Neutrophil (primary cell): ENCODE results near the gene BCORL1.

Source experiments
- H3K27ac ChIP-seq: fragments of 200-600 bp; sonication (generic); 2 replicates; pipeline ENCODE4 v1.5.1; 2016; ENCODE audit warnings: mild to moderate bottlenecking, moderate library complexity
- H3K27me3 ChIP-seq: fragments of 200-600 bp; sonication (generic); 2 replicates; pipeline ENCODE4 v1.6.0; 2016; ENCODE audit warnings: mild to moderate bottlenecking
- H3K36me3 ChIP-seq: fragments of 200-600 bp; sonication (generic); 2 replicates; pipeline ENCODE4 v1.5.1; 2017
- H3K4me1 ChIP-seq, 2 experiments: fragments of 200-600 bp in 1 of 2; sonication (generic) in 1 of 2; 1 replicate in 1 of 2; 2 replicates in 1 of 2; pipeline versions ENCODE4 v1.5.1 to v1.6.1; 2013 to 2016; ENCODE audit warnings: low read depth in 1 of 2, low read length in 1 of 2, mild to moderate bottlenecking in 1 of 2, moderate library complexity in 1 of 2; ENCODE audit not compliant: control insufficient read depth in 1 of 2, insufficient read depth in 1 of 2
- H3K4me3 ChIP-seq, 2 experiments: fragments of 200-600 bp in 1 of 2; sonication (generic) in 1 of 2; 1 replicate in 1 of 2; 2 replicates in 1 of 2; pipeline ENCODE4 v1.5.1; 2013 to 2016; ENCODE audit warnings: low read depth in 1 of 2, low read length in 1 of 2, mild to moderate bottlenecking in 1 of 2, moderate library complexity in 1 of 2
- H3K9me3 ChIP-seq: fragments of 200-600 bp; sonication (generic); 2 replicates; pipeline ENCODE4 v1.5.1; 2016
- CTCF ChIP-seq: fragments of 200-600 bp; sonication (generic); IDR thresholded peaks from 2 replicates; pipeline ENCODE4 v1.5.1; 2016; ENCODE audit warnings: antibody characterized with exemption

Gene BCORL1

DNA sequence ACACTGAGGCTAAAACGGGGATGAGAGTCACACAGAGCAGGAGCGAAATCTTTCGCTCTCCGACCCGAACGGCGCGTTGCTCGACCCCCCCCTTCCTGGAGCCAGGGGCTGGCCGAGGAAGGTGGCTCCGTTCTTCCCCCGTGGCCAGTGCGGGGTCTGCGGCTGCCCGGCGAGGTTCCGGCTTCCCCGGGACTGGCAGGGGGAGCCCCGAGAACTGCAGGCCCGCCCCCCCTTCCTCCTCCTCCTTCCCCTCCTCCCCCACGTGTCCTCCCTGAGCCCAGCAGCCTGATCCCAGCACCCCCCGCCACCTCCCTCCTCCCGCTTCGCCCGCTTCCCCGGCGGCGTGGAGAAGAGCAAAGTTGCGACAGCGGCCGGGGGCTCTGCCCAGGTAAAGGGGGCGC, 2.4 kb upstream of the BCORL1 start:
- no peak for TF ChIP-seq CTCF
- peaks cover 10% of the 10 kb centered on the region for H3K27me3 ChIP-seq
- H3K4me1 ChIP-seq: peaks cover 18 to 28% of the 10 kb centered on the region in 2 experiments
- no peaks in the 10 kb centered on the region for H3K36me3 ChIP-seq
- no peaks in the 10 kb centered on the region for H3K9me3 ChIP-seq
- H3K4me3 ChIP-seq: no peak overlapping the region
- H3K27ac ChIP-seq: peak overlapping the region; percentile 27

DNA sequence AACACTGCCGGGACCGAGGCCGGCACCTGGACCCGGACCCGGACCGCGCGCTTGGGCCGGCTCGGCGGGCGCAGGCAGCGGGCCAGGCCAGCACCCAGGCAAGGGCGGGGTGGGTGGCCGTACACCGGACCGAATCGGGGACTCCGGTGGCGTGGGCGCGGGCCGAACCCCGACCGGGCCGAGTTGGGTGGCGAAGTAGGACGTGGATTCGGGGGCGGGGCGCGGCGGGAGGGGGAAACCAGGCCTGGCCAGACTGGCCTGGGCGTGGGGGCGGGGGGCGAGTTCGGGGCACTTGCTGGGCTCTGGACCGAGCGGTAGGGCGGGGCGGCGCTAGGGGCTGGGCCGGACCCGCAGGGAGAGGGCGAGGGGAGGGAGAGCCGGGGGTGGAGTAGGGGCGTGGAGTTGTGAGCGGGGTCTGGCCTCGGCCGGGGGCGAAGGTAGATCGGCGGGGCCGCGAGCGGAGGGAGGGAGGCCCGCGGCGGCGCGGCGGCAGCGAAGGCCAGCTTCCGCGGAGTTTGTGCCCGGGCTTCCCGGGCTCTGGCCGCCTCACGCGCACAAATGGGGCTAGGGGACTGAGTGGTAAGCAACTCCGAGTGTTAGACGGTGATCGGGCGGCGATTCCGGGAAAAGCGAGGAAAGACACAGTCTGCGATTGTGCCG, 1.8 kb upstream of the BCORL1 start:
- peak overlapping the region in 1 of 2 experiments; percentile 34 for H3K4me3 ChIP-seq
- H3K27ac ChIP-seq: no peak overlapping the region
- H3K4me1 ChIP-seq: peaks cover 23 to 35% of the 10 kb centered on the region in 2 experiments
- H3K9me3 ChIP-seq: no peaks in the 10 kb centered on the region
- H3K36me3 ChIP-seq: no peaks in the 10 kb centered on the region
- H3K27me3 ChIP-seq: peaks cover 10% of the 10 kb centered on the region
- no peak for TF ChIP-seq CTCF

GRCh38 chrX:129981200-129981553, 1.3 kb upstream of the BCORL1 start:
- Histone ChIP-seq H3K27ac (no peak overlapping the region), H3K36me3 (no peaks in the 10 kb centered on the region), H3K4me3 (no peak overlapping the region), H3K9me3 (no peaks in the 10 kb centered on the region), H3K27me3 (peaks cover 10% of the 10 kb centered on the region), H3K4me1 (peaks cover 23 to 38% of the 10 kb centered on the region in 2 experiments)
- TF ChIP-seq CTCF: no peak

DNA sequence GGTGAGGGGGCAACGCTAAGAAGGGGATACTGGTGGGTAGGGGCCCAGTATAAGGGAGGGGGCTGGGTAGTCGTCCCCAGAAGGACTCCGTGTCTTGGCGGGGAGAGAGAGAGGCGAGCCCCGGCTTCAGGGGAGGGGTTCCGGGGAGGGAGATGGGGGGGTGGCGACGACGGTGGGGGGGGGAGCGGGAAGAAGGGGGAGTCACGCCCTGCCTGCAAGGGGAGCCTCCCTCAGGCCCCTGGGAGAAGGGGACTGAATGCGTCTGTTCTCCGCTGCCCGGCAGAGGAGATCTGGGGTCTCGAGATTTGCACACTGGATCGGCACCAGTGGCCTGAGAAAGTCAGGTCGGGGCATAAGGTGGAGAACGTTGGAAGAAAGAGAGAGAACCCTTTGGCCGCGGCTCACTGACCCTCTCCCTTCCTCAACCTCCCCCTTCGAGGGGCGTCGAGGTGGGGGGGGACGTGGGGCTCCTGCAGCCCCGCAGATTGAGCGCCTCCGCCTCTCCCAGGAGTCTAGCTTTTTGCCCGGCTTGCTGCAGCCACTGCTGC, 609 bp upstream of the BCORL1 start:
- Histone ChIP-seq H3K4me3 (no peak overlapping the region), H3K9me3 (no peaks in the 10 kb centered on the region), H3K27me3 (peaks cover 10% of the 10 kb centered on the region), H3K36me3 (no peaks in the 10 kb centered on the region), H3K4me1 (peaks cover 23 to 40% of the 10 kb centered on the region in 2 experiments), H3K27ac (no peak overlapping the region)
- TF ChIP-seq CTCF: no peak

DNA sequence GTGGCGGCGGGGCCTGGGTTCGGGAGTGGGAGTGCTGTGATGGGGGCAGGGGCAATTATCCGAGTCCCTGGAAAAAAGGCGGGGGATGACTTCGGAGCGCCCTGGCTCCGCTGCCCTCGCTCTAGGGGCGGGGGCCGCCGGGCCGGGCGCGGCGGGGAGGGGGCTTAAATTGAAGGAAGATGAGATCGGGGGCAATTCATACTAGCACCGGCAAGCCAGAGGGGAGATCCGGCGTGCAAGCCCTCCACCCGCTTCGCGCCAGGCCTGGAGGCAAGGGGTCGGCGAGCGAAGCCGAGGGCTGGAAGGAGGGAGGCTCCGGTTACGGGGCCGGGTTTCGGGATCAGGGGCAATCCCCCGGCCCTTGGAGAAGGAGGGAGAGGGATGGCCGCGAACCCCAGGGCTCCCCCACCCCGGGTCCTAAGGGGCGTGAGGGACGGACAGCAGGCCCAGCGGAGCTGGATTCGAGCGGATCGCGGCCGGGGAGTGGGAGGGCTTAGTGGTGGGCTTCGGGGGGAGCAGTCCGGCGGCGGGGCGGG, 1.2 kb downstream of the BCORL1 start:
- TF ChIP-seq CTCF: no peak
- Histone ChIP-seq H3K4me3 (no peak overlapping the region), H3K27me3 (peaks cover 10% of the 10 kb centered on the region), H3K27ac (no peak overlapping the region), H3K9me3 (no peaks in the 10 kb centered on the region), H3K36me3 (no peaks in the 10 kb centered on the region), H3K4me1 (peaks cover 40 to 44% of the 10 kb centered on the region in 2 experiments)
